HG03175 (cell line): ENCODE measurements around the gene MAMDC4.
"Not testable (repeated sequence)": the region's sequence is repeated elsewhere in the genome, so short reads cannot be mapped to it uniquely, and the experiment has no call there.

Source experiments
- ATAC-seq: cut with Tn5 transposase; IDR thresholded peaks from one replicate; pipeline ENCODE4 v1.9.1; 2021; ENCODE audit warnings: mild to moderate bottlenecking, moderate library complexity; ENCODE audit not compliant: unreplicated experiment

Gene MAMDC4

DNA sequence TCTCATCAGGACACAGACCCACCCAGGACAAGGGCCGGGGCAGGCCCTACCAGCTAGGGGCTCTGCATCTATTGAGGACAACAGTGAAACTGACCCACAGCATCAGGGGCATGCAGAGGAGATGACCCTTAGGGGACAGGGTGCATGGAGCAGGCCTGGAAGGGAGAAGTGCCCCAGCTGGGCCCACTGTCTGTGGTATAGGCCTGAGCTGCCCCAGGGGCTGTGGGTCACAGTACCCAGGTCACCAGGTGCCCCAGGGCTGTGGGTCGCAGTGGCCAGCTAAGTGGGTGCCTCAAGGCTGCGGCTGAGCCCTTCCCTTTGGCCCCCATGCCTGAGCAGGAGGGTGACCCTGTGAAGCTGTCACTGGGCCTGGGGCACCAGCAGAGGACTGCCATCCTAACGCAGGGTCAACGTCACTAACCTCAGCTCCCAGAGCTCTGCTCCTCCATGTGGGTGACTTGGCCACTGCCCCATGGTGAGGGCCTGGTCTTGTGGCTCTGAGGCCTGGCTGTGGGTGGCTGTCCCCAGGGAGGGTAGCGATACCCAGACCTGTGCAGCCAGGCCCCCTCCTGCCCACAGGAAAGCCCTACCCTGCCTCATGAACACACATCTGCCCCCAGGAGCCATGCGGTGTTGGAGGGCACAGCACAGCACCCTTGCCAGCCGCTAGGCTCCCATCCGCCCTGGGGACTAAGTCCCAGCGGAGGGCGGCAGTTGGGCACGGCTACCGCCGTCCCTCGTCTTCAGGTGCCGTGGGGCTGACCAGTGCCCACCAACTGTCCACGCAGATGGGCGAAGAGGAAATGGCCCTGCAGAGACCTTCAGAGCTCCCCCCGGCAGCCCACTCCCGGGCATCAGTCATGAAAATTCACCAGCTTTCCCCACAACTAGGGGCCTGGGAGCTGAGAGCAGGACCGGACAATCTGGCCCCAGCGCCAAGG lies 9.1 kb downstream of the MAMDC4 start:
- no peak for ATAC-seq

GRCh38 chr9:136861874-136862457 lies 9.8 kb downstream of the MAMDC4 start:
- no peak for ATAC-seq

DNA sequence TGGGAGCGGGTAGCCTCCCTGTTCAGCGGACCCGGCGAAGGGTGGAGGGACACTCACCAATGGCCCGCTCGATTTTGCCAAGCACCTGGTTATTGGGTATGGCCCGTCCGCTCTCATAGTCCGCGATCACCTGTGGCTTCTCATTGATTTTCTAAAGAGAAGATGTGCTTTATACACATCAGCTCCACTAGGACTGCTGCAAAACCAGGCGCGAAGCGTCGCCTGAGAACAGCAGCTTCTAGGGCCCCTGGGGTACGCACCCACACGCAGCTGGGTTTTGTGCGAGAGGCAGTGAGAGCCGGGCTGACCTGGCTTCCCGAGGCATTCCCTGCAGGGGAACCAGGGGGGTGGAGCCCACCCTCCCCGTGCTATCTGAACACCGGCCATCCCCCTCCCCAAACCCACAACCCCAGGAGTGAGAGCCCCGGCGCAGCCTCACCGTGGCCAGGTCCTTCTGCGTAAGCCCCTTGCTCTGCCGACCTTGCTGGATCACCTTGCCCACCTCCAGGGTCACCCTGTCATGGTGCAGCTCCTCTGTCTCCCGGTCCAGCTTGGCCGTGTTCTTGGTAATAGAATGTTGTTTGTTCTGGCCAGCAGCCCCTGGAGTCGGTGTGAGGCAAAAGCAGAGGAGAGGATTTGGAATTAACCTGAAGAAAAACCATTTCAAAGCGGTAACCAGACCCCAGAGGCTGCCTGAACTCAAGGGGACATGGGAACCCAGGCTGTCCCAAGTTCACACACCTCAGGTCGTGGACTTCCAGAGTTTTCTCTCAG lies 10.9 kb downstream of the MAMDC4 start:
- no peak for ATAC-seq

DNA sequence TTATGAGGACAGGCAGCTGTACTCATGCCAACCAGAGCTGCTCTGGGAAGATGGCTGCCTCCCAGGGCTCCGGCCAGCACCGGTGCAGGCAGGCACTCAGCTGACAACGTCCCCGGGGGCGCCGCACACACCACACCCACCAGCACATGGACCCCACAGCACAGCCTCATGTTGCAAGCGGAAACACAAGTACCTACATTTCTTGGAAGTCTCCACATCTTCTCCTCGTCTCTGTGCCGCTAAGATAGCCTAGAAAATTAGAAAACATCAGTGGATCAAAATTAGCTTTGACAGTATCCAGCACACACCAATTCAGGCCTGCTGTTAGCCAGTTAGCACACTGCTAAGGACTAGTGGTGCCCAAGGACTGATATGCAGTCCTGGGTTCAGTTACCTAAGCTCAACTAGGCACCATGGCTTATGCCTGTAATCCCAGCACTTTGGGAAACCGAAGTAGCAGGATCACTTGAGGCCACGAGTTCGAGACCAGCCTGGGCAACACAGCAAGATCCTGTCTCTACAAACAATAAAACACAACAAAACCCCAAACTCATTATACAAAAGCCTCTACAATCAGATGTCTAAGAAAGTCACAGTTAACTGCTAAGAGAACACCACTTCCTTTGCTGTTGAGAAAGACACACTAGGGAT lies 11.6 kb downstream of the MAMDC4 start:
- no peak for ATAC-seq

- ATAC-seq, result no peak
These were observed 13.1 kb downstream of the MAMDC4 start for GRCh38 chr9:136865041-136865767.

DNA sequence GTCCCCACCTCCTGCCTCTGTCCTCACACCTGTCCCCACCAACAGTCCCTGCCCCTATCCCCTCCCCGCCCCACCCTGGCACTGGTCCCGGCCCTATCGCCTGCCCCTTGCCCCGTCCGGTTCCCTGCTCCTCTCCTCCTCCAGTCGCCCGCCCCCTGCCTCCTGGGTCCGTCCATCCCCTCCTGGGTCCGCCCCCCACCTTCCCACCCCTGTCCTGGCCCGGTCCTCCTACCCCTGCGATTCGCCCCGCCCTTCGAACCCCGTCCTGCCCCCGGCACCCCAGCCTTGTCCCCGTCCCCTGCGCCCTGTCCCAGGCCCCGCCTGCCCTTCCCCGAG lies 13.6 kb downstream of the MAMDC4 start:
- ATAC-seq, result no peak

- not testable (repeated sequence) for ATAC-seq
These were observed 14.8 kb downstream of the MAMDC4 start for GRCh38 chr9:136866898-136867421.

- ATAC-seq, result no peak
These were observed 15.3 kb downstream of the MAMDC4 start for GRCh38 chr9:136867480-136867879.

DNA sequence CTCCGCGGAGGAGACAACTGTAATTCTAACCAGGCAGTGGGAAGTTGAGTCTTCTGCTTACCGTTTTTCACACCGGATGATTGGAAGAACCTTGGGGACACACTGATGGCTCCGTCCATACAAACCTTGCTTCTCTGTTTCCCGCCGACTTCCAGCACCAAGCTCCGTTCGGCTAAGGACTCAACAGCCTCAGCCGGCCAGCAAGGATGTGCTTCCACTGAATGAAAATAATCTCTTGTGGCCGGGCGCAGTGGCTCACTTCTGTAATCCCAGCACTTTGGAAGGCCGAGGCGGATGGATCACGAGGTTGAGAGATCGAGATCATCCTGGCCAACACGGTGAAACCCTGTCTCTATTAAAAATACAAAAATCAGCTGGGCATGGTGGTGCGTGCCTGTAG lies 15.8 kb downstream of the MAMDC4 start:
- no peak for ATAC-seq

GRCh38 chr9:136868644-136869043 lies 16.5 kb downstream of the MAMDC4 start:
- no peak for ATAC-seq

GRCh38 chr9:136869611-136870010 lies 17.5 kb downstream of the MAMDC4 start:
- not testable (repeated sequence) for ATAC-seq

- no peak for ATAC-seq
These were observed 23.0 kb downstream of the MAMDC4 start for GRCh38 chr9:136875155-136875554.

DNA sequence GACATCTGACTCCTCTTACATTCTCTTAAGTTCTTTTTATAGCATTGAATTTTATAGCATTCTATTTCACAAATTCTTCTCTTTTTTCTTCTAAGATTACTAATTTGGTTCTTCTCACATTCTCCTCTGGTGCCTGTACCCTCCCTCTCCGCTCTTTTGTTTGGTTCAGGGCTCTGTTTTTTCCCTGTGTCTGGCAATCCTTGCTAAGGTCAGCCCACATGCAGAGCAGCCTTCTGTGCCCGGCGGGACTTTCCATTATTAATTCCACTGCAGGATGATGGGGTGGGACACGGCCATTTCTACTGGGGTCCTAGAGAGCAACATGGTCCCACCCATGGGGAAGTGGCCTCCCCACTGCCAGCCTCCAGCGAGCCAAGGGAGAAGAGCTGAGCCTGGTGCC lies 24.3 kb downstream of the MAMDC4 start:
- ATAC-seq, result no peak

GRCh38 chr9:136880651-136881050 lies 28.5 kb downstream of the MAMDC4 start:
- no peak for ATAC-seq

GRCh38 chr9:136881691-136882108 lies 29.6 kb downstream of the MAMDC4 start:
- ATAC-seq, result no peak

- ATAC-seq, result no peak
These were observed 30.2 kb downstream of the MAMDC4 start for GRCh38 chr9:136882109-136882946.

- not testable (repeated sequence) for ATAC-seq
These were observed 30.8 kb downstream of the MAMDC4 start for GRCh38 chr9:136882947-136883283.

DNA sequence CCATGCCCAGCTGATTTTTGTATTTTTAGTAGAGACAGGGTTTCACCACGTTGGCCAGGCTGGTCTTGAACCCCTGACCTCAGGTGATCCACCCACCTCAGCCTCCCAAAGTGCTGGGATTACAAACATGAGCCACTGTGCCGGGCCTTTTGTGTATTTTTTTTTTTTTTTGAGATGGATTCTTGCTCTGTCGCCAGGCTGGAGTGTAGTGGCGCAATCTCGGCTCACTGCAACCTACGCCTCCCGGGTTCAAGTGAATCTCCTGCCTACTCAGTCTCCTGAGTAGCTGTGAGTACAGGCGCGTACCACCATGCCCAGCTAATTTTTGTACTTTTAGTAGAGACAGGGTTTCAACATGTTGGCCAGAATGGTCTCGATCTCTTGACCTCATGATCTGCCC lies 31.5 kb downstream of the MAMDC4 start:
- not testable (repeated sequence) for ATAC-seq

DNA sequence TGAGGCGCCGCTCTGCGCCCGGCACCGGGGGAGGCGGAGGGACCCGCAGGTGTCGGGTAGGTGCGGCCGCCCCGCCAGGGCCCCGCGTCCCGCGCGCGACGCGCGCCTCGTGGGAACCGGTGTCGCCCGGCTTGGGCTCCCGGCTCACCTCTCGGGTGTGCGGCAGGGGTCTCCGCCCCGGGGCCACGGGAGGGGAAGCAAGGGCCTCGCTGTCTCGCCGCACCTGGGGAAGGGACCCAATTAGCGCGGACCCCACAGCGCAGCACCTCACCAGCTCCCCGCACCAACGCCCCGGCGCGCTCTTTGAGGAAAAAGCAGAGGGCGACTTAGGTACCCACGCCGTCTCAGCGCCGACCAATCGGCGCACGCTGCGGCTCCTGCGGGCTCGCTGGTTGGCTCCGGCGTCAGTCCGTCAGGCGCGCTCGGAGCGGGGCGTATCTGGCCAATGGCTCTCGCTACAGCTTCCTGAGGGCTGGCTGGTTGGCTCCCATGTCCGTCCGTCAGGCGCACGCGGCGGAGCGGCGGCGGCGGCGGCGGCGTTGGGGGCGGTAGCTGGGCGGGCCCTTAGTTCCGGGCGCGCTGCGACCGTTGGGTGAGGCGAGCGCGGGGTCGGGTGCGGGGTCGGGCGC lies 33.9 kb downstream of the MAMDC4 start, which contains the start of gene TRAF2:
Gene TRAF2 (plus strand): TSS at position 567 of the 629 bp plus-strand sequence. CDS start 12,225 bp downstream, outside the sequence.
- peak; percentile 88 for ATAC-seq
